ENCODE measurements around the gene OR2L8. TPM values are rescaled to one million over a fixed set of nuclear protein-coding genes. Genes with fewer than 3 reads are reported as not detected.
"Not testable (repeated sequence)": the region's sequence is repeated elsewhere in the genome, so short reads cannot be mapped to it uniquely, and the experiment has no call there.

Gene OR2L8
- total RNA-seq, 1 donor from 2014 or later, result not detected

DNA sequence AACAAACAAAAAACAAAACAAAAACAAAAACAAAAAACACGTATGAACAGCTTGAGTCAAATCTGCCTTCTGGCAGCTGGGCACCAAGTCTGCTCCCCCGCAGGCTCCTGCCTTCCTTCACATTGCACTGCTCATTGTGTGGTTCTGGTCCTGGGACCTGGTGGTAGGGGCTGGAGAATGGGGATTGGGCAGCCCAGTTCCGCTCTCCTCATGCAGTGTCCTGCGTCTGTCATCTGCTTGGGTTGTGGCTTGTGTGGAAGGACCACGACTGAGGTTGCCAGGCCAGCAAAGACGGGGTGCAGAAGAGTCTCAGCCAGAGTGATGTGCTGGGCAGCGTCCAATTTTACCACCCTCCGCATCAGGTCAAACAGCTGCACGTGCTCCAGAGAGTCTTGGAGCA, 12.9 kb upstream of the OR2L8 start:
- H4K20me1 ChIP-seq (ENCODE audit: insufficient read depth, low read length), result no peaks in the 10 kb centered on the region
- no peaks in the 10 kb centered on the region for H3K79me2 ChIP-seq (ENCODE audit: insufficient read depth, low read length)
- no peaks in the 10 kb centered on the region for H3K9me3 ChIP-seq (ENCODE audit: insufficient read depth, low read depth, low read length)
- Mint-ChIP-seq H3K27me3 (ENCODE audit: low read depth, unreplicated experiment) (no peaks in the 10 kb centered on the region), H3K4me1 (ENCODE audit: low read depth, unreplicated experiment) (no peaks in the 10 kb centered on the region), H3K4me3 (ENCODE audit: unreplicated experiment) (no peak overlapping the region), H3K36me3 (ENCODE audit: low read depth, unreplicated experiment) (no peaks in the 10 kb centered on the region), H3K27ac (ENCODE audit: unreplicated experiment) (no peak overlapping the region), H3K9me3 (ENCODE audit: unreplicated experiment) (peaks cover 7% of the 10 kb centered on the region)
- H2AFZ ChIP-seq (ENCODE audit: low read depth, low read length), result no peak overlapping the region
- TF ChIP-seq EZH2 (IDR thresholded peaks at IDR 0.05; ENCODE audit: insufficient read depth, low read length), result no peak
- TF ChIP-seq, protein P1, sequence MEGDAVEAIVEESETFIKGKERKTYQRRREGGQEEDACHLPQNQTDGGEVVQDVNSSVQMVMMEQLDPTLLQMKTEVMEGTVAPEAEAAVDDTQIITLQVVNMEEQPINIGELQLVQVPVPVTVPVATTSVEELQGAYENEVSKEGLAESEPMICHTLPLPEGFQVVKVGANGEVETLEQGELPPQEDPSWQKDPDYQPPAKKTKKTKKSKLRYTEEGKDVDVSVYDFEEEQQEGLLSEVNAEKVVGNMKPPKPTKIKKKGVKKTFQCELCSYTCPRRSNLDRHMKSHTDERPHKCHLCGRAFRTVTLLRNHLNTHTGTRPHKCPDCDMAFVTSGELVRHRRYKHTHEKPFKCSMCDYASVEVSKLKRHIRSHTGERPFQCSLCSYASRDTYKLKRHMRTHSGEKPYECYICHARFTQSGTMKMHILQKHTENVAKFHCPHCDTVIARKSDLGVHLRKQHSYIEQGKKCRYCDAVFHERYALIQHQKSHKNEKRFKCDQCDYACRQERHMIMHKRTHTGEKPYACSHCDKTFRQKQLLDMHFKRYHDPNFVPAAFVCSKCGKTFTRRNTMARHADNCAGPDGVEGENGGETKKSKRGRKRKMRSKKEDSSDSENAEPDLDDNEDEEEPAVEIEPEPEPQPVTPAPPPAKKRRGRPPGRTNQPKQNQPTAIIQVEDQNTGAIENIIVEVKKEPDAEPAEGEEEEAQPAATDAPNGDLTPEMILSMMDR (IDR thresholded peaks at IDR 0.05; ENCODE audit: insufficient read depth, low read depth, low read length), result no peak
- H3K4me2 ChIP-seq (ENCODE audit: low read length), result no peak overlapping the region
- H3K27ac ChIP-seq (ENCODE audit: low read depth, low read length), result no peak overlapping the region
- no peak for DNase-seq (ENCODE audit: low read depth)
- H3K9ac ChIP-seq (ENCODE audit: low read length), result no peak overlapping the region
- no peak for FAIRE-seq
- H3K4me3 ChIP-seq (ENCODE audit: insufficient read depth, low read depth, low read length), result no peak overlapping the region
- H3K4me1 ChIP-seq (ENCODE audit: insufficient read depth, low read length), result no peaks in the 10 kb centered on the region
- H3K27me3 ChIP-seq (ENCODE audit: insufficient read depth, low read length), result no peaks in the 10 kb centered on the region
- H3K36me3 ChIP-seq (ENCODE audit: insufficient read depth, low read length), result no peaks in the 10 kb centered on the region

DNA sequence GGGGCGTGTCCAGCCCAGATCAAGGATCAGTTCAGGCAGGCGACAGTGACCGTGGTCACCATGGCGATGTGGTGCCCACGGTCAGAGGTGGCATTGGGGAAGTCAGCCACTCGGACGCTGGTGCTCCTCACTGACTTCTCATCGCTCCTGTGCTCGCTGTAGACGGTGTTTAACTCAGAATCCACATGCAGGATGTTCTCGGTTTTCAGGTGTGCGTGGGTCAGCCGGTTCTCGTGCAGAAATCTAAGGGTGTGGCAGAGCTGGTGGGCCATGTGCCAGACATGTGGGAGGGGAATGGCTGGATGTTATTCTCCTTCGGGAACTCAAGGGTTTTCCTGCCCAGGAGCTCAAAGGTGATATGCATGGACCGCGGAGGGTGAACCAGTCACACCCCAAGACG, 12.2 kb upstream of the OR2L8 start:
- Mint-ChIP-seq H3K4me3 (ENCODE audit: unreplicated experiment) (no peak overlapping the region), H3K4me1 (ENCODE audit: low read depth, unreplicated experiment) (no peaks in the 10 kb centered on the region), H3K36me3 (ENCODE audit: low read depth, unreplicated experiment) (no peaks in the 10 kb centered on the region), H3K27me3 (ENCODE audit: low read depth, unreplicated experiment) (no peaks in the 10 kb centered on the region), H3K9me3 (ENCODE audit: unreplicated experiment) (peaks cover 7% of the 10 kb centered on the region), H3K27ac (ENCODE audit: unreplicated experiment) (no peak overlapping the region)
- Histone ChIP-seq H2AFZ (ENCODE audit: low read depth, low read length) (no peak overlapping the region), H3K27me3 (ENCODE audit: insufficient read depth, low read length) (no peaks in the 10 kb centered on the region), H3K4me3 (ENCODE audit: insufficient read depth, low read depth, low read length) (no peak overlapping the region), H3K79me2 (ENCODE audit: insufficient read depth, low read length) (no peaks in the 10 kb centered on the region), H3K36me3 (ENCODE audit: insufficient read depth, low read length) (no peaks in the 10 kb centered on the region), H4K20me1 (ENCODE audit: insufficient read depth, low read length) (no peaks in the 10 kb centered on the region), H3K9me3 (ENCODE audit: insufficient read depth, low read depth, low read length) (no peaks in the 10 kb centered on the region), H3K9ac (ENCODE audit: low read length) (no peak overlapping the region), H3K4me1 (ENCODE audit: insufficient read depth, low read length) (no peaks in the 10 kb centered on the region), H3K4me2 (ENCODE audit: low read length) (no peak overlapping the region), H3K27ac (ENCODE audit: low read depth, low read length) (no peak overlapping the region)
- no peak for DNase-seq (ENCODE audit: low read depth)
- TF ChIP-seq EZH2 (IDR thresholded peaks at IDR 0.05; ENCODE audit: insufficient read depth, low read length), result no peak
- TF ChIP-seq, protein P1 (IDR thresholded peaks at IDR 0.05; ENCODE audit: insufficient read depth, low read depth, low read length), result no peak
- no peak for FAIRE-seq

DNA sequence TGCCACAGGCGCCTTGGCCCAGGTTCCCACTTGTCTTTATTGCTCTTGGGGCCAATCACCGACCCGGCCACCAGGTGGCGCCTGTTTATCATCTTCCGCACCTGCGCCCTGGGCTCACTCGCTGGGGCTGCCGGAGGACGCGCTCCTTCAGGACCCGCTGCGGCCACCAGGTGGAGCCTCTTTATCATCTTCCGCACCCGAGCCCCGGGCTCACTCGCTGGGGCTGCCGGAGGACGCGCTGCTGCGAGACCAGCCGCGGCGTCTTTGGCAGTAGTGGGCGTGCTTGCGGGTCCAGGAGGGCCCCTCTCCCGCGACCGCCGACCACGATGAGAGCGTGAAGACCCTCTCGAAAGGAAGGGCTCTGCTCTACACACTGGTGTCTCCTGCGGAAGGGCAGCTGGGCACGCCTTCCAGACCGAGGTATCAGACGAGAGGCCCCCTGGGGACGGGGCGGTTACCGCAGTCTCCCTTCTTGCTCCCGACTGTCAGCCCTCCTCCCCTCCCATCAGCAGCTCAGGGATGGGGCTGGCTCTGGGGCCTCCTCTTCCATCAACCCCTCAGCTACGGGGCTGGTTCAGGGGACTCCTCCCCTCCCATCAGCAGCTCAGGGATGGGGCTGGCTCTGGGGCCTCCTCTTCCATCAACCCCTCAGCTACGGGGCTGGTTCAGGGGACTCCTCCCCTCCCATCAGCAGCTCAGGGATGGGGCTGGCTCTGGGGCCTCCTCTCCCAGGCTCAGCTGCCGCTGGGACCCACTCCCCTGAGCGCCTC, 11.5 kb upstream of the OR2L8 start:
- H3K4me1 ChIP-seq (ENCODE audit: insufficient read depth, low read length); H3K27me3 ChIP-seq (ENCODE audit: insufficient read depth, low read length); H3K27ac ChIP-seq (ENCODE audit: low read depth, low read length); H3K79me2 ChIP-seq (ENCODE audit: insufficient read depth, low read length); H3K9me3 ChIP-seq (ENCODE audit: insufficient read depth, low read depth, low read length); DNase-seq (ENCODE audit: low read depth); H3K27me3 Mint-ChIP-seq (ENCODE audit: low read depth, unreplicated experiment); H3K36me3 Mint-ChIP-seq (ENCODE audit: low read depth, unreplicated experiment); FAIRE-seq; H3K36me3 ChIP-seq (ENCODE audit: insufficient read depth, low read length); H4K20me1 ChIP-seq (ENCODE audit: insufficient read depth, low read length); H3K9me3 Mint-ChIP-seq (ENCODE audit: unreplicated experiment); H3K4me1 Mint-ChIP-seq (ENCODE audit: low read depth, unreplicated experiment); H3K27ac Mint-ChIP-seq (ENCODE audit: unreplicated experiment): not testable (repeated sequence)
- H3K9ac ChIP-seq (ENCODE audit: low read length), result peak overlapping the region; percentile 52
- peak overlapping the region; percentile 76 for H3K4me2 ChIP-seq (ENCODE audit: low read length)
- H3K4me3 ChIP-seq (ENCODE audit: insufficient read depth, low read depth, low read length), result peak overlapping the region; percentile 17
- TF ChIP-seq, protein P1 (IDR thresholded peaks at IDR 0.05; ENCODE audit: insufficient read depth, low read depth, low read length), result peak; percentile 25
- peak overlapping the region; percentile 79 for H3K4me3 Mint-ChIP-seq (ENCODE audit: unreplicated experiment)
- peak overlapping the region; percentile 86 for H2AFZ ChIP-seq (ENCODE audit: low read depth, low read length)

Measured in astrocyte (in vitro differentiated cells and primary cell).